ENCODE results near the gene NCR1.

GRCh38 chr19:54873990-54874389 is 32.0 kb upstream of the NCR1 start, which contains the start of gene FCAR:
- TF ChIP-seq POLR2A (IDR thresholded peaks at IDR 0.05) (no peak), CTCF (IDR thresholded peaks at IDR 0.05) (no peak)

Data from testis (tissue), 2 donors.